ENCODE results near the gene PARN.

The PARN gene

DNA sequence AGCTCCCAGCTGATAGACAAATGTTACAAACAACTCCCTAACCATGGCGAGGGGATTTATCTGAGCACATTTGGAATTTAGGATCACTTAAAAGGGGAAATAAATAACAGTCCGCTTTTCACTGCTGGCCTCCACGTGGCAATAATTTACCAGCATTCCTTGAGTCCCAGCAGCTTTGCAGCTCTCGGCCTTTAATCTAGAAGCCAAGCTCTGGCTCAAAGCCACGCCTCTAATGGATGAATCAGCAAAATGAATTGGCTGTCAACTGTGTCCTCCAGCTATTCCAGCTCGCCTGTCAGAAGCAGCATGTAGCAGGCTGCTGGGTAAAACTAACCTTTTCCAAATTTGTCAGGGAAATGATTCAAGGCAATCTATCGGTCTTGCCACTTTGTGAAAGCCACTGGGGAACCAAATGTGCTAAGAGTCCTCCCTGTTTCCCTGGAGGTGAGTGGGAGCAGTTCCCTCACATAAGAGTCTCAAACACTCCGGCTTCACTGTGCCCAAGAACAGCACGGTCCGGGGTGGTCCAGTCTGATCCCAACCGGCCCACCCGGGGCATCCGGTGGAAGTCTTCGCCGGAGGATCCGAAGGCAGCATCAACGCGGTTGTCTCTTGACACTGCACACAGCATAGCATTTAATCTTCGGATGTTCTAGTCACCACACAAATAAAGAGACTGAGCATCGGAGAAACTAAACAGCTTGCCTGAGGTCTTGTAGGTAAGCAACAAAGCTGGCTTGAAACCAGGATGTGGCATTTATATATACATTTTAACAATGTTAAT lies 143.3 kb downstream of the PARN start:
- H3K4me3 ChIP-seq: peak overlapping the region; percentile 58
- peak; percentile 84 for DNase-seq (ENCODE audit: low spot score)
- peak overlapping the region; percentile 40 to 77 for H3K27ac ChIP-seq
- TF ChIP-seq, protein P1, sequence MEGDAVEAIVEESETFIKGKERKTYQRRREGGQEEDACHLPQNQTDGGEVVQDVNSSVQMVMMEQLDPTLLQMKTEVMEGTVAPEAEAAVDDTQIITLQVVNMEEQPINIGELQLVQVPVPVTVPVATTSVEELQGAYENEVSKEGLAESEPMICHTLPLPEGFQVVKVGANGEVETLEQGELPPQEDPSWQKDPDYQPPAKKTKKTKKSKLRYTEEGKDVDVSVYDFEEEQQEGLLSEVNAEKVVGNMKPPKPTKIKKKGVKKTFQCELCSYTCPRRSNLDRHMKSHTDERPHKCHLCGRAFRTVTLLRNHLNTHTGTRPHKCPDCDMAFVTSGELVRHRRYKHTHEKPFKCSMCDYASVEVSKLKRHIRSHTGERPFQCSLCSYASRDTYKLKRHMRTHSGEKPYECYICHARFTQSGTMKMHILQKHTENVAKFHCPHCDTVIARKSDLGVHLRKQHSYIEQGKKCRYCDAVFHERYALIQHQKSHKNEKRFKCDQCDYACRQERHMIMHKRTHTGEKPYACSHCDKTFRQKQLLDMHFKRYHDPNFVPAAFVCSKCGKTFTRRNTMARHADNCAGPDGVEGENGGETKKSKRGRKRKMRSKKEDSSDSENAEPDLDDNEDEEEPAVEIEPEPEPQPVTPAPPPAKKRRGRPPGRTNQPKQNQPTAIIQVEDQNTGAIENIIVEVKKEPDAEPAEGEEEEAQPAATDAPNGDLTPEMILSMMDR (IDR thresholded peaks at IDR 0.05): no peak

GRCh38 chr16:14485811-14486519 lies 144.1 kb downstream of the PARN start:
- DNase-seq (ENCODE audit: low spot score): no peak
- H3K4me3 ChIP-seq: peak overlapping the region; percentile 58
- TF ChIP-seq, protein P1 (IDR thresholded peaks at IDR 0.05): no peak
- peak overlapping the region; percentile 40 to 77 for H3K27ac ChIP-seq

GRCh38 chr16:14485121-14485551 lies 144.9 kb downstream of the PARN start:
- TF ChIP-seq, protein P1 (IDR thresholded peaks at IDR 0.05): no peak
- DNase-seq (ENCODE audit: low spot score): no peak
- no peak overlapping the region for H3K27ac ChIP-seq

DNA sequence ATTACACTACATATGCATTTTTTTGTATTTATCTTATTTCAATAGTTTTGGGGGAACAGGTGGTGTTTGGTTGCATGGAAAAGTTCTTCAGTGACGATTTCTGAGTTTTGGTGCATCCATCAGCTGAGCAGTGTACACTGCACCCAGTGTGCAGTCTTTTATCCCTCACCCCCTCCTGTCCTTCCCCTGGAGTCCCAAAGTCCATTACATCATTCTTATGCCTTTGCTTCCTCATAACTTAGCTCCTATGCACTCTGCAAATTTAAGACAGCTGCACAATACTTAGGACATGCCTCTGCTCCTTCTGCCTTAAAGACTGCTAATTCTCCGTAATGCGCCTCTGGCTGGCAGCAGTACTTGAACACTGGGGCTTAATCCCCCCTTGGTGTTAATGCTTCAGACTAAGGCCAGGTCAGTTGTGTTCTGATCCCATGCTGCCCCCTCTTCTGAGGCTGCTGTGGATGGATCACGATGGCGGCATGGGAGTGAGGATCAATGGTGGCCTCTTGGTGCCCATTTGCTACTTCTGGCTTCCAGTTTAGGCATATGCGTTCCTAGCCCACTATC lies 146.2 kb downstream of the PARN start:
- no peak for DNase-seq (ENCODE audit: low spot score)
- no peak overlapping the region for H3K4me3 ChIP-seq
- TF ChIP-seq, protein P1 (IDR thresholded peaks at IDR 0.05): no peak
- no peak overlapping the region for H3K27ac ChIP-seq

More at GRCh38 chr16:14485121-14485551, 144.9 kb downstream of the PARN start:
- no peak overlapping the region for H3K4me3 ChIP-seq

- no peak for DNase-seq (ENCODE audit: low spot score)
- TF ChIP-seq, protein P1 (IDR thresholded peaks at IDR 0.05): no peak
- Histone ChIP-seq H3K27ac (no peak overlapping the region), H3K4me3 (no peak overlapping the region)
These were observed 153.9 kb downstream of the PARN start for GRCh38 chr16:14476183-14476582.

- no peak overlapping the region for H3K27ac ChIP-seq
- no peak overlapping the region for H3K4me3 ChIP-seq
- TF ChIP-seq, protein P1 (IDR thresholded peaks at IDR 0.05): no peak
- DNase-seq (ENCODE audit: low spot score): no peak
These were observed 154.5 kb downstream of the PARN start for GRCh38 chr16:14475370-14476139.
